HEK293T (cell line): ENCODE data around the gene PDZK1.

Experiments used
- CTCF ChIA-PET: fragments of 350-600 bp; formaldehyde crosslinking; extraction: SDS; loops from one replicate; lab custom pipeline; 2021; ENCODE audit warnings: antibody characterized with exemption, inconsistent platforms; lab: Yijun Ruan, JAX
- POLR2A ChIA-PET: fragments of 350-600 bp; formaldehyde crosslinking; extraction: SDS; loops from one replicate; lab custom pipeline; 2020; ENCODE audit warnings: antibody characterized with exemption, inconsistent platforms; lab: Yijun Ruan, JAX
- DNase-seq: peaks from one replicate; pipeline ENCODE4 v3.0.0; 2012; ENCODE audit warnings: mixed read lengths; ENCODE audit errors: extremely low spot score
- ARNT ChIP-seq: fragments of 450-650 bp; IDR thresholded peaks from 2 replicates; pipeline ENCODE4 v1.6.1; 2017; ENCODE audit warnings: mild to moderate bottlenecking
- BHLHE40 ChIP-seq: fragments of 450-650 bp; IDR thresholded peaks from 2 replicates; pipeline ENCODE4 v1.6.1; 2016; ENCODE audit warnings: mild to moderate bottlenecking, moderate library complexity, borderline replicate concordance
- CTBP1 ChIP-seq: fragments of 450-650 bp; IDR thresholded peaks from 2 replicates; pipeline ENCODE4 v1.6.1; 2016; ENCODE audit warnings: borderline replicate concordance
- ELF4 ChIP-seq: fragments of 450-650 bp; IDR thresholded peaks from 2 replicates; pipeline ENCODE4 v1.6.1; 2017; ENCODE audit warnings: antibody characterized with exemption
- FOXA1 ChIP-seq: fragments of 450-650 bp; IDR thresholded peaks from 2 replicates; pipeline ENCODE4 v1.6.1; 2016; ENCODE audit warnings: mild to moderate bottlenecking
- FOXK2 ChIP-seq: fragments of 450-650 bp; IDR thresholded peaks from 2 replicates; pipeline ENCODE4 v1.6.1; 2016; ENCODE audit warnings: mild to moderate bottlenecking
- FOXM1 ChIP-seq: fragments of 450-650 bp; IDR thresholded peaks from 2 replicates; pipeline ENCODE4 v1.6.1; 2017; ENCODE audit warnings: mild to moderate bottlenecking, borderline replicate concordance
- HDGF ChIP-seq: fragments of 450-650 bp; IDR thresholded peaks from 2 replicates; pipeline ENCODE4 v1.6.1; 2017; ENCODE audit warnings: antibody characterized with exemption, borderline replicate concordance
- L3MBTL2 ChIP-seq: fragments of 450-650 bp; conservative IDR thresholded peaks from 2 replicates; pipeline ENCODE4 v1.6.1; 2016; ENCODE audit warnings: mild to moderate bottlenecking
- LEF1 ChIP-seq: fragments of 450-650 bp; IDR thresholded peaks from 2 replicates; pipeline ENCODE4 v1.6.1; 2017; ENCODE audit warnings: mild to moderate bottlenecking, borderline replicate concordance
- NFRKB ChIP-seq: fragments of 450-650 bp; IDR thresholded peaks from 2 replicates; pipeline ENCODE4 v1.6.1; 2016; ENCODE audit warnings: mild to moderate bottlenecking, moderate library complexity
- PKNOX1 ChIP-seq: fragments of 450-650 bp; IDR thresholded peaks from 2 replicates; pipeline ENCODE4 v1.6.1; 2016
- SP1 ChIP-seq: fragments of 450-650 bp; IDR thresholded peaks from 2 replicates; pipeline ENCODE4 v1.6.1; 2017
- SUZ12 ChIP-seq: fragments of 450-650 bp; IDR thresholded peaks from 2 replicates; pipeline ENCODE4 v1.6.1; 2016; ENCODE audit warnings: mild to moderate bottlenecking
- TARDBP ChIP-seq: fragments of 450-650 bp; IDR thresholded peaks from 2 replicates; pipeline ENCODE4 v1.6.1; 2016
- ZNF384 ChIP-seq: fragments of 450-650 bp; IDR thresholded peaks from 2 replicates; pipeline ENCODE4 v1.6.1; 2016

Gene PDZK1

GRCh38 chr1:145707183-145707867 is at the start of gene PDZK1:
PDZK1 (minus strand) TSS chr1:145707368; CDS start chr1:145688021, 19,347 bp downstream.
- CTCF ChIA-PET, result no interaction called here

GRCh38 chr1:145751491-145752037 is 44.4 kb upstream of the PDZK1 start:
- POLR2A ChIA-PET, result no interaction called here
- CTCF ChIA-PET, result interaction anchor here (0.9 to 1.2 kb wide), 2 partner anchors 14 to 31 kb away, joined by 3 to 5 read pairs; no protein-coding TSS in a partner anchor
- TF ChIP-seq SUZ12 (no peak), LEF1 (no peak), L3MBTL2 (no peak), BHLHE40 (no peak), FOXK2 (no peak), ELF4 (no peak)
- no peak for DNase-seq

More at GRCh38 chr1:145707183-145707867, at the start of gene PDZK1:
- POLR2A ChIA-PET, result no interaction called here
- DNase-seq, result no peak
- TF ChIP-seq L3MBTL2 (no peak), LEF1 (no peak), FOXA1 (no peak), ARNT (no peak)

GRCh38 chr1:145750426-145750825 is 43.3 kb upstream of the PDZK1 start:
- CTCF ChIA-PET, result interaction anchor here (1.2 kb wide), 1 partner anchor 12 kb away, joined by 5 read pairs; no protein-coding TSS in a partner anchor
- POLR2A ChIA-PET, result no interaction called here
- no peak for DNase-seq
- TF ChIP-seq LEF1 (no peak), NFRKB (no peak), ELF4 (no peak), BHLHE40 (no peak), FOXA1 (no peak), FOXK2 (no peak), L3MBTL2 (no peak), TARDBP (no peak), CTBP1 (no peak), ARNT (no peak), SUZ12 (no peak), HDGF (no peak), ZNF384 (no peak)

GRCh38 chr1:145747398-145748247 is 40.5 kb upstream of the PDZK1 start:
- no peak for TF ChIP-seq SP1
- no peak for TF ChIP-seq NFRKB
- no peak for TF ChIP-seq FOXA1
- TF ChIP-seq BHLHE40, result no peak
- no peak for TF ChIP-seq FOXM1
- TF ChIP-seq LEF1, result no peak
- no peak for TF ChIP-seq ELF4
- TF ChIP-seq HDGF, result no peak
- no peak for TF ChIP-seq ZNF384
- TF ChIP-seq L3MBTL2, result no peak
- TF ChIP-seq ARNT, result no peak
- no peak for TF ChIP-seq FOXK2
- no peak for TF ChIP-seq TARDBP
- no peak for DNase-seq
- ChIA-PET POLR2A (no interaction called here), CTCF (no interaction called here)

- no peak for DNase-seq
- CTCF ChIA-PET, result no interaction called here
- TF ChIP-seq FOXM1 (no peak), L3MBTL2 (no peak), PKNOX1 (no peak), HDGF (no peak), SUZ12 (no peak), LEF1 (no peak), ZNF384 (no peak)
- POLR2A ChIA-PET, result interaction anchor here (1.3 kb wide), 1 partner anchor 84 kb away, joined by 4 read pairs; the partner anchor contains the start of genes POLR3C and RNF115
Measured at GRCh38 chr1:145740269-145740668, 33.1 kb upstream of the PDZK1 start.

- DNase-seq, result no peak
- CTCF ChIA-PET, result no interaction called here
- no peak for TF ChIP-seq ZNF384
- POLR2A ChIA-PET, result no interaction called here
Measured at GRCh38 chr1:145736191-145736590, 29.0 kb upstream of the PDZK1 start.

- POLR2A ChIA-PET, result no interaction called here
- CTCF ChIA-PET, result interaction anchor here (0.8 to 1.0 kb wide), 2 partner anchors 9 to 24 kb away, joined by 4 read pairs; no protein-coding TSS in a partner anchor
- TF ChIP-seq FOXA1, result no peak
- TF ChIP-seq LEF1, result no peak
- no peak for TF ChIP-seq CTBP1
- no peak for DNase-seq
Measured at GRCh38 chr1:145730900-145731299, 23.7 kb upstream of the PDZK1 start.
